A549 (cell line): ENCODE measurements around the gene BRD1. TPM values are rescaled to one million over a fixed set of nuclear protein-coding genes. Genes with fewer than 3 reads are reported as not detected.

ENCODE experiments used
- ATAC-seq, 2 experiments: fragments of 200-7000 bp in 1 of 2; fragments of >200 bp in 1 of 2; cut with Nextera tagmentation in 1 of 2; cut with Tn5 transposase in 1 of 2; 3 replicates each; pipeline versions ENCODE4 v1.8.0 to v1.9.1; 2018 to 2020; ENCODE audit warnings: mild to moderate bottlenecking in 1 of 2, moderate library complexity in 1 of 2
- CTCF ChIA-PET: fragments of 300-600 bp; sonication (Branson Sonifier 250); formaldehyde crosslinking; extraction: SDS; loops from one replicate; lab custom pipeline; 2021; ENCODE audit warnings: antibody characterized with exemption, inconsistent platforms; lab: Yijun Ruan, JAX
- POLR2A ChIA-PET: fragments of 350-600 bp; formaldehyde crosslinking; extraction: SDS; loops from one replicate; lab custom pipeline; 2021; ENCODE audit warnings: antibody characterized with exemption, inconsistent platforms; lab: Yijun Ruan, JAX
- DNase-seq, 2 experiments: peaks; one replicate each; pipeline versions ENCODE4 v3.0.0 to v3.0.0-alpha.2; 2011 to 2016; ENCODE audit warnings: low read depth in 1 of 2, low spot score in 1 of 2
- FAIRE-seq: peaks from 2 replicates; lab custom pipeline; 2011; peaks lifted over from hg19 to GRCh38; lab: Jason Lieb, UNC
- H3K27ac ChIP-seq, 2 experiments: fragments of >200 bp; sonication (Bioruptor Twin); formaldehyde crosslinking; 3 replicates each; pipeline ENCODE4 v1.5.1; 2016 to 2017
- H3K4me1 ChIP-seq: fragments of >200 bp; sonication (Bioruptor Twin); formaldehyde crosslinking; 3 replicates; pipeline ENCODE4 v1.6.1; 2016
- H3K4me2 ChIP-seq: fragments of >200 bp; sonication (Bioruptor Twin); formaldehyde crosslinking; 3 replicates; pipeline ENCODE4 v1.6.1; 2016
- H3K4me3 ChIP-seq: fragments of >200 bp; sonication (Bioruptor Twin); formaldehyde crosslinking; 3 replicates; pipeline ENCODE4 v1.5.1; 2016
- H3K9me3 ChIP-seq: fragments of >200 bp; sonication (Bioruptor Twin); formaldehyde crosslinking; 3 replicates; pipeline ENCODE4 v1.6.1; 2016
- CBX8 ChIP-seq: fragments of 200-600 bp; sonication (generic); IDR thresholded peaks from 2 replicates; pipeline ENCODE4 v1.6.1; 2016
- EHF ChIP-seq: fragments of 250-450 bp; sonication (Bioruptor Pico); IDR thresholded peaks from 2 replicates; pipeline ENCODE4 v1.5.0; 2020; ENCODE audit warnings: mild to moderate bottlenecking
- EP300 ChIP-seq, 2 experiments: fragments of >200 bp; sonication (Bioruptor Twin); formaldehyde crosslinking; IDR thresholded peaks; 2 replicates in 1 of 2; 3 replicates in 1 of 2; pipeline ENCODE4 v1.6.1; 2016 to 2017
- ESRRA ChIP-seq: fragments of 150-350 bp; IDR thresholded peaks from 2 replicates; pipeline ENCODE4 v1.6.1; 2014; ENCODE audit warnings: mild to moderate bottlenecking, low read length, borderline replicate concordance
- FOSB ChIP-seq: fragments of 250-450 bp; sonication (Bioruptor Pico); IDR thresholded peaks from 2 replicates; pipeline ENCODE4 v1.5.0; 2020; ENCODE audit warnings: mild to moderate bottlenecking, moderate library complexity
- FOSL2 ChIP-seq, 2 experiments: fragments of 450-650 bp in 1 of 2; fragments of >200 bp in 1 of 2; sonication (Bioruptor Twin) in 1 of 2; formaldehyde crosslinking; IDR thresholded peaks; 2 replicates each; pipeline versions ENCODE4 v1.5.0 to v1.6.1; 2016 to 2020; ENCODE audit warnings: mild to moderate bottlenecking in 1 of 2, moderate library complexity in 1 of 2
- GATA3 ChIP-seq: IDR thresholded peaks from 2 replicates; pipeline ENCODE4 v1.6.1; 2012; ENCODE audit warnings: borderline replicate concordance
- HDAC2 ChIP-seq: fragments of 200-600 bp; sonication (generic); IDR thresholded peaks from 2 replicates; pipeline ENCODE4 v1.6.1; 2016
- JUN ChIP-seq, 2 experiments: fragments of >200 bp; sonication (Bioruptor Twin); formaldehyde crosslinking; IDR thresholded peaks; 2 replicates in 1 of 2; 3 replicates in 1 of 2; pipeline ENCODE4 v1.6.1; 2016 to 2017
- JUNB ChIP-seq: fragments of >200 bp; sonication (Bioruptor Twin); formaldehyde crosslinking; IDR thresholded peaks from 2 replicates; pipeline ENCODE4 v1.6.1; 2016
- KDM1A ChIP-seq: fragments of 200-600 bp; sonication (generic); IDR thresholded peaks from 2 replicates; pipeline ENCODE4 v1.6.1; 2016; ENCODE audit warnings: low read depth, mild to moderate bottlenecking
- MAFK ChIP-seq: fragments of 450-650 bp; IDR thresholded peaks from 2 replicates; pipeline ENCODE4 v1.6.1; 2014; ENCODE audit not compliant: partially characterized antibody
- NR3C1 ChIP-seq: fragments of >200 bp; sonication (Bioruptor Twin); formaldehyde crosslinking; IDR thresholded peaks from 3 replicates; pipeline ENCODE4 v1.6.1; 2017
- POLR2A ChIP-seq: IDR thresholded peaks from 2 replicates; pipeline ENCODE4 v1.6.1; 2012; ENCODE audit warnings: mild to moderate bottlenecking, low read length
- RARB ChIP-seq: fragments of 250-450 bp; sonication (Bioruptor Pico); IDR thresholded peaks from 2 replicates; pipeline ENCODE4 v1.8.0; 2021; ENCODE audit warnings: mild to moderate bottlenecking, moderate library complexity
- RCOR1 ChIP-seq: fragments of 150-350 bp; IDR thresholded peaks from 2 replicates; pipeline ENCODE4 v1.6.1; 2014; ENCODE audit warnings: antibody characterized with exemption, low read length, low read depth
- RNF2 ChIP-seq: fragments of 200-600 bp; sonication (generic); IDR thresholded peaks from 2 replicates; pipeline ENCODE4 v1.6.1; 2016; ENCODE audit warnings: low read depth, mild to moderate bottlenecking, antibody characterized with exemption, moderate library complexity, borderline replicate concordance
- TFCP2L1 ChIP-seq: fragments of 250-450 bp; sonication (Bioruptor Pico); IDR thresholded peaks from 2 replicates; pipeline ENCODE4 v1.5.0; 2021; ENCODE audit warnings: mild to moderate bottlenecking
- TP53 ChIP-seq: fragments of 250-450 bp; sonication (Bioruptor Pico); IDR thresholded peaks from 2 replicates; pipeline ENCODE4 v1.5.0; 2021; ENCODE audit warnings: mild to moderate bottlenecking, moderate library complexity
- ZC3H11A ChIP-seq: fragments of 450-650 bp; IDR thresholded peaks from 2 replicates; pipeline ENCODE4 v1.6.1; 2014; ENCODE audit warnings: antibody characterized with exemption, mild to moderate bottlenecking
- ZFP36 ChIP-seq: fragments of 450-650 bp; IDR thresholded peaks from 2 replicates; pipeline ENCODE4 v1.6.1; 2014; ENCODE audit warnings: borderline replicate concordance; ENCODE audit not compliant: partially characterized antibody
- ZNF302 ChIP-seq: fragments of 250-450 bp; sonication (Bioruptor Pico); IDR thresholded peaks from 2 replicates; pipeline ENCODE4 v1.9.0; 2021; ENCODE audit warnings: inconsistent platforms, mild to moderate bottlenecking, moderate library complexity
- WGBS: methylation state at CpG from one replicate; pipeline ENCODE4 v1.1.6; 2017; ENCODE audit errors: missing lambda C conversion rate; 5-methylcytosine and 5-hydroxymethylcytosine counted together
- polyA plus RNA-seq, 4 experiments: library from polyadenylated mRNA; depleted of rRNA in 3 of 4; stranded (reverse); fragments of >200 nt; fragmentation: RNase III in 1 of 4; extraction: RNeasy Plus Mini Kit Qiagen cat#74134 plus additional on column Dnase treatment in 1 of 4; gene quantifications; 2 replicates in 3 of 4; 3 replicates in 1 of 4; pipeline ENCODE4 v1.2.3, GENCODE V29; 2011 to 2017
- TF ChIP-seq, protein P1 (sequence below): fragments of 200-600 bp; sonication (generic); IDR thresholded peaks from 2 replicates; pipeline ENCODE4 v1.6.1; 2016; ENCODE audit warnings: antibody characterized with exemption, mild to moderate bottlenecking, moderate library complexity
- TF ChIP-seq, protein P2 (sequence below): IDR thresholded peaks from 2 replicates; pipeline ENCODE4 v1.6.1; 2012; ENCODE audit warnings: low read depth, borderline replicate concordance
- TF ChIP-seq, protein P3 (sequence below): fragments of >200 bp; sonication (Bioruptor Twin); formaldehyde crosslinking; IDR thresholded peaks from 2 replicates; pipeline ENCODE4 v1.6.1; 2016
- TF ChIP-seq, protein P4 (sequence below): fragments of 450-650 bp; IDR thresholded peaks from 2 replicates; pipeline ENCODE4 v1.6.1; 2014; ENCODE audit warnings: antibody characterized with exemption

Gene BRD1
- polyA plus RNA-seq, 2 of the 4 experiments (the other 2 are of a cell fraction): 3.7 to 11.5 TPM

DNA sequence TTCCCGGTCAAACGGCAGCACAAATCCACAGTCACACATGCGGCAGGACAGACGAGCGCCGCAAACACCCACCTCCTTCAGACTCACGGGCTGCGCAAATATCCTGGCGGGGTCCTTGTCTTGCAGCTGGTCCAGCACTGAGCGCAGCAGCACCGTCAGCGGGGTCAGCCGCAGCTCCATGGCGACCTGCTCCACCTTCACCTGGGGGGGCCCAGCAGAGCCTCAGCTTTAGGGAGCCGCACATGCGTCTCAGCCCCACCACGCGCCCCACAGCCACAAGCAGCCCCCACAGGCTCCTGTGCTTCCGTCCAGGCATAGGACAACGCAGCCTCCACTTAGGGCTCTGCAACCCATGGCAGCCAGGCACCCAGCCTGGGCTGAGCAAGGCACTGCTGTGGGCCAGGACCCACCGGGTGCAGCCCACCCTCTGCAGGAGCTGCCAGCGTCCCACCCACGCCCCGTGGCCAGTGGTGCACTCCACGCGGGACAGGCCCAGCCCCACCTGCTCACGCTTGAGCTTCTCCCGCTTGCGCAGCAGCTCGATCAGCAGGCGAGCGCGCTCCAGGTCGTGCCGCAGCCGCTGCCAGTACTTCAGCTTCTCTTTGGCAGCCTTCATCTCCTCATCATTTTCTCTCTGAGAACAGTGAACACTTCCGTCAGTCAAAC, 29.1 kb downstream of the BRD1 start:
- H3K4me3 ChIP-seq: no peak overlapping the region
- ChIA-PET CTCF (no interaction called here), POLR2A (no interaction called here)
- DNase-seq: no peak
- H3K9me3 ChIP-seq: no peaks in the 10 kb centered on the region
- no peaks in the 10 kb centered on the region for H3K4me1 ChIP-seq
- no peak for FAIRE-seq
- WGBS: 97% methylated on average over 25 of the region's 37 CpGs
- H3K27ac ChIP-seq: no peak overlapping the region
- TF ChIP-seq FOSL2 (IDR thresholded peaks at IDR 0.05) (no peak), FOSL2 (CRISPR knock-in tag; IDR thresholded peaks at IDR 0.05) (no peak), ZC3H11A (no peak), POLR2A (no peak), EHF (CRISPR knock-in tag) (no peak), GATA3 (no peak), NR3C1 (no peak), JUN (IDR thresholded peaks at IDR 0.05) (no peak), RARB (no peak), RCOR1 (no peak), ESRRA (no peak), EP300 (IDR thresholded peaks at IDR 0.05) (no peak)
- TF ChIP-seq, protein P1, sequence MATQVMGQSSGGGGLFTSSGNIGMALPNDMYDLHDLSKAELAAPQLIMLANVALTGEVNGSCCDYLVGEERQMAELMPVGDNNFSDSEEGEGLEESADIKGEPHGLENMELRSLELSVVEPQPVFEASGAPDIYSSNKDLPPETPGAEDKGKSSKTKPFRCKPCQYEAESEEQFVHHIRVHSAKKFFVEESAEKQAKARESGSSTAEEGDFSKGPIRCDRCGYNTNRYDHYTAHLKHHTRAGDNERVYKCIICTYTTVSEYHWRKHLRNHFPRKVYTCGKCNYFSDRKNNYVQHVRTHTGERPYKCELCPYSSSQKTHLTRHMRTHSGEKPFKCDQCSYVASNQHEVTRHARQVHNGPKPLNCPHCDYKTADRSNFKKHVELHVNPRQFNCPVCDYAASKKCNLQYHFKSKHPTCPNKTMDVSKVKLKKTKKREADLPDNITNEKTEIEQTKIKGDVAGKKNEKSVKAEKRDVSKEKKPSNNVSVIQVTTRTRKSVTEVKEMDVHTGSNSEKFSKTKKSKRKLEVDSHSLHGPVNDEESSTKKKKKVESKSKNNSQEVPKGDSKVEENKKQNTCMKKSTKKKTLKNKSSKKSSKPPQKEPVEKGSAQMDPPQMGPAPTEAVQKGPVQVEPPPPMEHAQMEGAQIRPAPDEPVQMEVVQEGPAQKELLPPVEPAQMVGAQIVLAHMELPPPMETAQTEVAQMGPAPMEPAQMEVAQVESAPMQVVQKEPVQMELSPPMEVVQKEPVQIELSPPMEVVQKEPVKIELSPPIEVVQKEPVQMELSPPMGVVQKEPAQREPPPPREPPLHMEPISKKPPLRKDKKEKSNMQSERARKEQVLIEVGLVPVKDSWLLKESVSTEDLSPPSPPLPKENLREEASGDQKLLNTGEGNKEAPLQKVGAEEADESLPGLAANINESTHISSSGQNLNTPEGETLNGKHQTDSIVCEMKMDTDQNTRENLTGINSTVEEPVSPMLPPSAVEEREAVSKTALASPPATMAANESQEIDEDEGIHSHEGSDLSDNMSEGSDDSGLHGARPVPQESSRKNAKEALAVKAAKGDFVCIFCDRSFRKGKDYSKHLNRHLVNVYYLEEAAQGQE: no peak
- TF ChIP-seq, protein P2, sequence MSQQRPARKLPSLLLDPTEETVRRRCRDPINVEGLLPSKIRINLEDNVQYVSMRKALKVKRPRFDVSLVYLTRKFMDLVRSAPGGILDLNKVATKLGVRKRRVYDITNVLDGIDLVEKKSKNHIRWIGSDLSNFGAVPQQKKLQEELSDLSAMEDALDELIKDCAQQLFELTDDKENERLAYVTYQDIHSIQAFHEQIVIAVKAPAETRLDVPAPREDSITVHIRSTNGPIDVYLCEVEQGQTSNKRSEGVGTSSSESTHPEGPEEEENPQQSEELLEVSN: no peak
- TF ChIP-seq, protein P3, sequence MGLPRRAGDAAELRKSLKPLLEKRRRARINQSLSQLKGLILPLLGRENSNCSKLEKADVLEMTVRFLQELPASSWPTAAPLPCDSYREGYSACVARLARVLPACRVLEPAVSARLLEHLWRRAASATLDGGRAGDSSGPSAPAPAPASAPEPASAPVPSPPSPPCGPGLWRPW: no peak
- ATAC-seq: no peak
- H3K4me2 ChIP-seq: no peak overlapping the region

DNA sequence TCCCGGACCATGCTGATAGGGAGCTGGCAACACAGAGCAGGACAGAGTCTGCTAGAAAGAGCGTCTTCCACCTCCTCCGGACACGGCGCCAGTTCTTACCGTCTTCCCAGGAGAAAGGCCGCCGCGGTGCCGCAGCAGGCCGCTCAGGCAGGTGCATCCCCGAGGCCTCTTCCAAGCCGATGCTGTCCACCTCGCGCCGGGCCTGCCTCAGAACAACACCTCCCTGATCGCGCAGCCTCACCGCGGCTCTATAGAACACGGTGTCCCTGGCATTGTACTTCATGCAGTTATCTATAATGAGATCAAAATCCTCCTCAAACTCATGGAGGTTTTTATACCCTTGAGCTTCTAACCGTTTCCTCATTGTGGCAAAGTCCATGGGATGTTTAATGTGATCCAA, 30.0 kb downstream of the BRD1 start:
- POLR2A ChIA-PET: no interaction called here
- Histone ChIP-seq H3K4me1 (no peaks in the 10 kb centered on the region), H3K4me3 (no peak overlapping the region), H3K4me2 (no peak overlapping the region), H3K9me3 (no peaks in the 10 kb centered on the region), H3K27ac (no peak overlapping the region)
- ATAC-seq (no peak), FAIRE-seq (no peak), DNase-seq (no peak)
- 96% methylated on average over 22 of the region's 22 CpGs for WGBS
- no peak for TF ChIP-seq ZNF302 (CRISPR knock-in tag)
- no peak for TF ChIP-seq HDAC2
- no peak for TF ChIP-seq TP53
- TF ChIP-seq RNF2: no peak
- TF ChIP-seq CBX8: no peak
- TF ChIP-seq, protein P4, sequence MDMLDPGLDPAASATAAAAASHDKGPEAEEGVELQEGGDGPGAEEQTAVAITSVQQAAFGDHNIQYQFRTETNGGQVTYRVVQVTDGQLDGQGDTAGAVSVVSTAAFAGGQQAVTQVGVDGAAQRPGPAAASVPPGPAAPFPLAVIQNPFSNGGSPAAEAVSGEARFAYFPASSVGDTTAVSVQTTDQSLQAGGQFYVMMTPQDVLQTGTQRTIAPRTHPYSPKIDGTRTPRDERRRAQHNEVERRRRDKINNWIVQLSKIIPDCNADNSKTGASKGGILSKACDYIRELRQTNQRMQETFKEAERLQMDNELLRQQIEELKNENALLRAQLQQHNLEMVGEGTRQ: no peak
- TF ChIP-seq JUNB: no peak
- no peak for TF ChIP-seq FOSB
- no peak for TF ChIP-seq KDM1A
- TF ChIP-seq MAFK: no peak
- no peak for TF ChIP-seq TFCP2L1 (CRISPR knock-in tag)
- TF ChIP-seq ZFP36: no peak
- TF ChIP-seq JUN (IDR thresholded peaks at IDR 0.05): no peak
- TF ChIP-seq, all 56 proteins: peak for 0
- CTCF ChIA-PET: no interaction called here
